HepG2 (cell line): ENCODE data around the gene TBC1D22A. TPM values are rescaled to one million over a fixed set of nuclear protein-coding genes. Genes with fewer than 3 reads are reported as not detected.
A peak's percentile ranks its signal among the peaks of the same experiment; 100 is the strongest.

Experiments
- ARNT ChIP-seq: fragments of 450-650 bp; IDR thresholded peaks from 2 replicates; pipeline ENCODE4 v1.6.1; 2017
- ARNTL ChIP-seq: sonication (generic); formaldehyde crosslinking; IDR thresholded peaks from 2 replicates; pipeline ENCODE4 v1.4.0; 2020; ENCODE audit warnings: mild to moderate bottlenecking, missing genetic modification reagents
- EHMT2 ChIP-seq: fragments of 200-600 bp; sonication (generic); IDR thresholded peaks from 2 replicates; pipeline ENCODE4 v1.7.0; 2017; ENCODE audit warnings: antibody characterized with exemption, low read depth, low read length, borderline replicate concordance
- ELF3 ChIP-seq: IDR thresholded peaks from 2 replicates; pipeline ENCODE4 v1.6.1; 2016; ENCODE audit warnings: missing genetic modification reagents, missing compliant biosample characterization
- ETV6 ChIP-seq: sonication (generic); formaldehyde crosslinking; conservative IDR thresholded peaks from 2 replicates; pipeline ENCODE4 v1.4.0; 2020; ENCODE audit warnings: missing genetic modification reagents
- HCFC1 ChIP-seq: fragments of 150-350 bp; IDR thresholded peaks from 2 replicates; pipeline ENCODE4 v1.6.1; 2014; ENCODE audit warnings: low read depth, low read length
- HOXA5 ChIP-seq: sonication (generic); formaldehyde crosslinking; IDR thresholded peaks from 2 replicates; pipeline ENCODE4 v1.4.0; 2020; ENCODE audit warnings: missing genetic modification reagents
- IRF2 ChIP-seq: IDR thresholded peaks from 2 replicates; pipeline ENCODE4 v1.6.1; 2018; ENCODE audit warnings: missing genetic modification reagents, missing compliant biosample characterization
- KLF15 ChIP-seq: sonication (generic); formaldehyde crosslinking; IDR thresholded peaks from 2 replicates; pipeline ENCODE4 v1.8.1; 2023; ENCODE audit warnings: borderline replicate concordance, mild to moderate bottlenecking, inconsistent platforms, missing genetic modification reagents, mixed read lengths
- MXD4 ChIP-seq: IDR thresholded peaks from 2 replicates; pipeline ENCODE4 v1.6.1; 2016; ENCODE audit warnings: mild to moderate bottlenecking, missing biosample characterization, missing genetic modification reagents
- NFYC ChIP-seq: IDR thresholded peaks from 2 replicates; pipeline ENCODE4 v1.6.1; 2016; ENCODE audit warnings: missing genetic modification reagents, missing compliant biosample characterization
- PAWR ChIP-seq: sonication (generic); formaldehyde crosslinking; IDR thresholded peaks from 2 replicates; pipeline ENCODE4 v1.4.0; 2020; ENCODE audit warnings: missing genetic modification reagents, mild to moderate bottlenecking, borderline replicate concordance
- RBM39 ChIP-seq: fragments of 200-400 bp; formaldehyde crosslinking; IDR thresholded peaks from one replicate; pipeline ENCODE4 v1.6.1; 2018; ENCODE audit warnings: antibody characterized with exemption, mild to moderate bottlenecking, low read depth, low read length; ENCODE audit not compliant: poor library complexity, severe bottlenecking
- REPIN1 ChIP-seq: sonication (generic); formaldehyde crosslinking; IDR thresholded peaks from 2 replicates; pipeline ENCODE4 v1.8.0; 2022; ENCODE audit warnings: missing genetic modification reagents, low read depth, mild to moderate bottlenecking, borderline replicate concordance
- SOX13 ChIP-seq, 3 experiments: fragments of 450-650 bp in 1 of 3; sonication (generic) in 1 of 3; formaldehyde crosslinking in 1 of 3; IDR thresholded peaks in 2 of 3; conservative IDR thresholded peaks in 1 of 3; 2 replicates each; pipeline versions ENCODE4 v1.5.0 to v1.6.1; 2016 to 2020; ENCODE audit warnings: antibody characterized with exemption in 1 of 3, mild to moderate bottlenecking in 1 of 3, missing compliant biosample characterization in 1 of 3, missing genetic modification reagents in 1 of 3, moderate library complexity in 1 of 3
- TBX2 ChIP-seq: sonication (generic); formaldehyde crosslinking; IDR thresholded peaks from 2 replicates; pipeline ENCODE4 v1.5.0; 2020; ENCODE audit warnings: missing genetic modification reagents, mild to moderate bottlenecking, borderline replicate concordance
- ZNF235 ChIP-seq: sonication (generic); formaldehyde crosslinking; IDR thresholded peaks from 2 replicates; pipeline ENCODE4 v1.8.1; 2023; ENCODE audit warnings: mild to moderate bottlenecking, missing genetic modification reagents, borderline replicate concordance
- ZNF333 ChIP-seq: sonication (generic); formaldehyde crosslinking; IDR thresholded peaks from 2 replicates; pipeline ENCODE4 v1.4.0; 2020; ENCODE audit warnings: mild to moderate bottlenecking, missing genetic modification reagents, borderline replicate concordance
- ZNF343 ChIP-seq: sonication (generic); formaldehyde crosslinking; IDR thresholded peaks from 2 replicates; pipeline ENCODE4 v1.4.0; 2020; ENCODE audit warnings: mild to moderate bottlenecking, missing genetic modification reagents
- ZNF687 ChIP-seq: sonication (generic); formaldehyde crosslinking; IDR thresholded peaks from 2 replicates; pipeline ENCODE4 v1.5.1; 2020; ENCODE audit warnings: mild to moderate bottlenecking, missing genetic modification reagents, moderate library complexity
- polyA plus RNA-seq, 8 experiments: library from polyadenylated mRNA; depleted of rRNA in 3 of 8; stranded (reverse) in 7 of 8; unstranded in 1 of 8; fragments of >200 nt; fragmentation: Illumina TruSeq in 4 of 8; extraction: Trizol in 4 of 8; gene quantifications; 2 replicates each; pipeline versions ENCODE4 v1.2.1 to v1.2.3, GENCODE V29; 2011 to 2016; ENCODE audit warnings: low read depth in 4 of 8, missing spikeins in 1 of 8, mixed read lengths in 1 of 8; ENCODE audit not compliant: insufficient read depth in 1 of 8
- total RNA-seq, 5 experiments: library from RNA; depleted of rRNA; stranded (reverse); fragments of >200 nt; fragmentation: Illumina TruSeq; extraction: Trizol; gene quantifications; 2 replicates each; pipeline ENCODE4 v1.2.3, GENCODE V29; 2016; ENCODE audit warnings: low read depth in 1 of 5
- TF ChIP-seq, protein P1 (sequence below): sonication (generic); formaldehyde crosslinking; IDR thresholded peaks from 2 replicates; pipeline ENCODE4 v1.5.0; 2020; ENCODE audit warnings: mild to moderate bottlenecking, missing genetic modification reagents, borderline replicate concordance

Gene TBC1D22A
- total and polyA plus RNA-seq, 2 of the 13 experiments (the other 11 are each of a cell fraction or from before 2014, with no cell fraction given) = 17.3 to 18.0 TPM

DNA sequence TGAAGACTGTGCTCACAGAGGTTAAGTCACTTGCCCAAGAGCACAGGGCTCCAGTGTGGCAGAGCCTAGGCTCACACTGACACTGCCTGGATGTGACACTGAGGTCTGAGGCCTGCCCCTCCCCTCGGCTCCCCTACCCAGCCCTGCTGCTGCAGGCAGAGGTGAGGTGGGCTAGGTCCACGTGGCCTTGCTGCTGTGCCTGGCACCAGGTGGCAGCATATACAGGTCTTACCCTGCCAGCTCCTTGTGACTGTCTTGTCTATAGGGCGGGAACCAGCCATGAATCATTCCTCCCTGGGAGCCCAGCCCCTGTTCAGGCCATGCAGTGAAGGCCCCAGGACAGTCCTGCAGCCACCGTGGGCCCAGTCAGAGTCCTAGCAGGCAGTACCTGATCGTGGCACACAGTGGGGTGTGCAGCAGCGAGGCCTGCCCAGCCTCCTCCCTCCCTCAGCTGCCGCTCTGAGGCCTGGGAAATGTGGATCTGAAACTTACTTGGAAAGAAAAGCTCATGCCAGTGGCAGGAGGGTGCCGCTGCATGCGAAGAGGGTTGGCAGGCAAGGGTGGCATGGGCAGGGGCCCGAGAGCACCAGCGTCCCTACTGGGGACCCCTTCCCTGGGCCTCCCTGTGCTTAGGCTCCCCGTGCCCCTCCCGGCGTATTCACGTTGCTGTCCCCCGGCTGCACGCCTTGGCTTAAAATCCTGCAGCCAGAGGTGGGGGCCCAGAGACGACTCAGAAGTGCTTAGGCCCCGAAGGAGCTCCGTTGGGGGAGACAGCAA is 23.2 kb upstream of the TBC1D22A start (continued):
- TF ChIP-seq RBM39 (peak; percentile 54), IRF2 (CRISPR knock-in tag) (peak; percentile 69), ARNTL (peak; percentile 60; the same call in 1 of the 2 replicates), ETV6 (CRISPR knock-in tag) (no peak), EHMT2 (no peak), SOX13 (IDR thresholded peaks at IDR 0.05) (no peak), SOX13 (CRISPR knock-in tag; conservative IDR thresholded peaks at IDR 0.05 in 1 of 2, IDR thresholded peaks at IDR 0.05 in 1 of 2) (no peak; a peak in 1 of 4 replicates), ARNT (no peak), ZNF333 (CRISPR knock-in tag) (no peak), HCFC1 (no peak), ZNF687 (peak; percentile 96), NFYC (CRISPR knock-in tag) (no peak), REPIN1 (CRISPR knock-in tag) (no peak), ZNF235 (CRISPR knock-in tag) (peak; percentile 22; the same call in 1 of the 2 replicates), ELF3 (no peak; the same call in 1 of the 2 replicates), ZNF343 (CRISPR knock-in tag) (no peak), PAWR (CRISPR knock-in tag) (no peak), KLF15 (no peak), TBX2 (no peak), MXD4 (CRISPR knock-in tag) (no peak; the same call in none of the 2 replicates), HOXA5 (CRISPR knock-in tag) (no peak)
- TF ChIP-seq, protein P1, sequence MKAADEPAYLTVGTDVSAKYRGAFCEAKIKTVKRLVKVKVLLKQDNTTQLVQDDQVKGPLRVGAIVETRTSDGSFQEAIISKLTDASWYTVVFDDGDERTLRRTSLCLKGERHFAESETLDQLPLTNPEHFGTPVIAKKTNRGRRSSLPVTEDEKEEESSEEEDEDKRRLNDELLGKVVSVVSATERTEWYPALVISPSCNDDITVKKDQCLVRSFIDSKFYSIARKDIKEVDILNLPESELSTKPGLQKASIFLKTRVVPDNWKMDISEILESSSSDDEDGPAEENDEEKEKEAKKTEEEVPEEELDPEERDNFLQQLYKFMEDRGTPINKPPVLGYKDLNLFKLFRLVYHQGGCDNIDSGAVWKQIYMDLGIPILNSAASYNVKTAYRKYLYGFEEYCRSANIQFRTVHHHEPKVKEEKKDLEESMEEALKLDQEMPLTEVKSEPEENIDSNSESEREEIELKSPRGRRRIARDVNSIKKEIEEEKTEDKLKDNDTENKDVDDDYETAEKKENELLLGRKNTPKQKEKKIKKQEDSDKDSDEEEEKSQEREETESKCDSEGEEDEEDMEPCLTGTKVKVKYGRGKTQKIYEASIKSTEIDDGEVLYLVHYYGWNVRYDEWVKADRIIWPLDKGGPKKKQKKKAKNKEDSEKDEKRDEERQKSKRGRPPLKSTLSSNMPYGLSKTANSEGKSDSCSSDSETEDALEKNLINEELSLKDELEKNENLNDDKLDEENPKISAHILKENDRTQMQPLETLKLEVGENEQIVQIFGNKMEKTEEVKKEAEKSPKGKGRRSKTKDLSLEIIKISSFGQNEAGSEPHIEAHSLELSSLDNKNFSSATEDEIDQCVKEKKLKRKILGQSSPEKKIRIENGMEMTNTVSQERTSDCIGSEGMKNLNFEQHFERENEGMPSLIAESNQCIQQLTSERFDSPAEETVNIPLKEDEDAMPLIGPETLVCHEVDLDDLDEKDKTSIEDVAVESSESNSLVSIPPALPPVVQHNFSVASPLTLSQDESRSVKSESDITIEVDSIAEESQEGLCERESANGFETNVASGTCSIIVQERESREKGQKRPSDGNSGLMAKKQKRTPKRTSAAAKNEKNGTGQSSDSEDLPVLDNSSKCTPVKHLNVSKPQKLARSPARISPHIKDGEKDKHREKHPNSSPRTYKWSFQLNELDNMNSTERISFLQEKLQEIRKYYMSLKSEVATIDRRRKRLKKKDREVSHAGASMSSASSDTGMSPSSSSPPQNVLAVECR = peak; percentile 58
